Measurements from ENCODE around the gene SCART1.
"Not testable (repeated sequence)": the region's sequence is repeated elsewhere in the genome, so short reads cannot be mapped to it uniquely, and the experiment has no call there.

SCART1 gene

DNA sequence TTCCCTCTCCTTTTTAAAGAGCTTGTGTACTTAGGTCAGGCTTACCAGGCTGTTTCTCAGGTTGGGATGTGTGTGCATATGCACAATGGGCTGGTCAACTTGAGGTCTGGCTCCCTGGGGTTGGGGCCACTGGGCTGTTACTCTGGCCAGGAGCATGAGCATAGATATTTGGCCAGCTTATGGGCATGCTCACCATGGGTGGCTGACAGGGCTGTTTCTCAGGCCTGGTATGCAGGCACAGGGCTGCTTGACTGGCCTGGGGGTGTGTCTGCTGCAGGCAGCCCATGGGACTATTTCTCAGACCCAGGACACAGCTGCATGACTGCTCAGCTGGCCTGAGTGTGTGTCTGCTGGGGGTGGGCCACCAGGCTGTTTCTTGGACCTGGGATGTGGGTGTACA, 34.6 kb downstream of the SCART1 start:
- H3K27me3 ChIP-seq (ENCODE audit: control insufficient read depth in 5 of 5, insufficient read depth in 4 of 5, low read length in 5 of 5): no peaks in the 10 kb centered on the region
- H3K27ac ChIP-seq (ENCODE audit: low read depth, low read length): no peak overlapping the region
- no peak overlapping the region for H3K9ac ChIP-seq (ENCODE audit: low read length in 5 of 5)
- no peak overlapping the region for H3K4me3 ChIP-seq (ENCODE audit: low read depth in 1 of 5, low read length in 5 of 5)
- H3K36me3 ChIP-seq (ENCODE audit: control insufficient read depth in 5 of 5, insufficient read depth in 5 of 5, low read length in 5 of 5): no peaks in the 10 kb centered on the region
- peaks cover 8 to 38% (median 22%) of the 10 kb centered on the region in 5 donors for H3K9me3 ChIP-seq (ENCODE audit: control insufficient read depth in 5 of 5, low read length in 5 of 5)
- H3K4me1 ChIP-seq (ENCODE audit: control insufficient read depth in 5 of 5, insufficient read depth in 5 of 5, low read length in 5 of 5): no peaks in the 10 kb centered on the region

DNA sequence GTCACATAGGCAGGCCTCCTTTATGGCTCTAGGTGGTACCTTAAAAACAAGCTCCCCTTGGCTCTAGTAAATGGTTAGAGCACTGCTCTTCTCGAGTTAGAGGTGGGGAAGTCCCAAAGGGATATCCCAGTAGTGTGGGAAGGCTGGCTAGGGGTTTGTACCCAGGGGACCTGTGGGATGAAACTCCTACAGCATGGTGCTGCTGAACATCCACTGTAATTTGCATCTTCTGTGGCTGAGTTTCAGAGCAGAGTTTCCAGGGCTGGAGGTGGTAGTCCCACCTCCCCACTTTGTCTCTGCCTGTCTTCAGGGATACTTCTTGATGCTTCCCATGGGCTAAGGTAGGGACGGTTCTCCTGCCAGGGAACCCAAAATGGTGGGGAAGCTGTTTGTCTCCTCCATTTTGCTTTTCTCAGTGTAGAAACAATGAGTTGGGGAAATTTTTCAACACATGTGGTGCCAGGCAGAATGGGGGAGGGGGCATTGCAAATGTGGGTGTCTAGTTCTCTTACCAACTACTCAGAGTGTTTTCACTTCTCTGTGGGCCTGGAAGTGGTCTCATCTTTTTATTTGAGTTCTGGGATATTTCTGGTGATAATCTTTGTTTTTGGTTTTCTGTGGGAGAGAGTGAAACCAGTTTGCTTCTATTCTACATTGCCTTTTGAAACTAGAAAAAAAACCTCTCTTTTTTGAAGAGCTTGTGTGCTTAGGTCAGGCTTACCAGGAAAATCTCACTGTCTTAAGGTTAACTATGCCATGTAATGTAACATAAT, 36.3 kb downstream of the SCART1 start:
- H3K4me1 ChIP-seq (ENCODE audit: control insufficient read depth in 5 of 5, insufficient read depth in 5 of 5, low read length in 5 of 5): no peaks in the 10 kb centered on the region
- H3K27ac ChIP-seq (ENCODE audit: low read depth, low read length): no peak overlapping the region
- H3K27me3 ChIP-seq (ENCODE audit: control insufficient read depth in 5 of 5, insufficient read depth in 4 of 5, low read length in 5 of 5): no peaks in the 10 kb centered on the region
- H3K9me3 ChIP-seq (ENCODE audit: control insufficient read depth in 5 of 5, low read length in 5 of 5): peaks cover 5 to 23% (median 16%) of the 10 kb centered on the region in 5 donors
- no peaks in the 10 kb centered on the region for H3K36me3 ChIP-seq (ENCODE audit: control insufficient read depth in 5 of 5, insufficient read depth in 5 of 5, low read length in 5 of 5)
- H3K4me3 ChIP-seq (ENCODE audit: low read depth in 1 of 5, low read length in 5 of 5): no peak overlapping the region
- H3K9ac ChIP-seq (ENCODE audit: low read length in 5 of 5): no peak overlapping the region

DNA sequence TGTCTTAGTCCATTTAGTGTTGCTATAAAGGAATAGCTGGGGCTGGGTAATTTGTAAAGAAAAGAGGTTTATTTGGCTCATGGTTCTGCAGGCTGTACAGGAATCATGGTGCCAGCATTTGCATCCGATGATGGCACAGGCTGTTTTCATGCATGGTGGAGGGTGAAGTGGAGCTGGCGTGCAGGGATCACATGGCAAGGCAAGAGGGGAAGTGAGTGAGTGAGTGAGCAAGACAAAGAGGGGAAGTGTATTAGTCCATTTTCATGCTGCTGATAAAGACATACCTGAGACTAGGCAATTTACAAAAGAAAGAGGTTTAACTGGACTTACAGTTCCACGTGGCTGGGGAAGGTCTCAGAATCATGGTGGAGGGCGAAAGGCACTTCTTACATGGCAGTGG, 39.8 kb downstream of the SCART1 start:
- H3K36me3 ChIP-seq (ENCODE audit: control insufficient read depth in 5 of 5, insufficient read depth in 5 of 5, low read length in 5 of 5); H3K27ac ChIP-seq (ENCODE audit: low read depth, low read length); H3K27me3 ChIP-seq (ENCODE audit: control insufficient read depth in 5 of 5, insufficient read depth in 4 of 5, low read length in 5 of 5); H3K9ac ChIP-seq (ENCODE audit: low read length in 5 of 5); H3K4me3 ChIP-seq (ENCODE audit: low read depth in 1 of 5, low read length in 5 of 5); H3K4me1 ChIP-seq (ENCODE audit: control insufficient read depth in 5 of 5, insufficient read depth in 5 of 5, low read length in 5 of 5); H3K9me3 ChIP-seq (ENCODE audit: control insufficient read depth in 5 of 5, low read length in 5 of 5): not testable (repeated sequence)

DNA sequence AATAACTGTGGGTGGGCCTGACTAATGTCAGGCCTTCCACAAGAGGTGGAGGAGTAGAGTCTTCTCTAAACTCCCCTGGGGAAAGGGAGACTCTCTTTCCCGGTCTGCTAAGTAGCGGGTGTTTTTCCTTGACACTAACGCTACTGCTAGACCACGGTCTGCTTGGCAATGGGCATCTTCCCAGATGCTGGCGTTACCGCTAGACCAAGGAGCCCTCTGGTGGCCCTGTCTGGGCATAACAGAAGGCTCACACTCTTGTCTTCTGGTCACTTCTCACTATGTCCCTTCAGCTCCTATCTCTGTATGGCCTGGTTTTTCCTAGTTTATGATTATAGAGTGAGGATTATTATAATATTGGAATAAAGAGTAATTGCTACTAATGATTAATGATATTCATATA, 43.6 kb downstream of the SCART1 start:
- H3K27me3 ChIP-seq (ENCODE audit: control insufficient read depth in 5 of 5, insufficient read depth in 4 of 5, low read length in 5 of 5); H3K4me3 ChIP-seq (ENCODE audit: low read depth in 1 of 5, low read length in 5 of 5); H3K4me1 ChIP-seq (ENCODE audit: control insufficient read depth in 5 of 5, insufficient read depth in 5 of 5, low read length in 5 of 5); H3K9ac ChIP-seq (ENCODE audit: low read length in 5 of 5); H3K27ac ChIP-seq (ENCODE audit: low read depth, low read length); H3K36me3 ChIP-seq (ENCODE audit: control insufficient read depth in 5 of 5, insufficient read depth in 5 of 5, low read length in 5 of 5): not testable (repeated sequence)
- peaks cover 0 to 18% (median 3%) of the 10 kb centered on the region in 5 donors for H3K9me3 ChIP-seq (ENCODE audit: control insufficient read depth in 5 of 5, low read length in 5 of 5)

DNA sequence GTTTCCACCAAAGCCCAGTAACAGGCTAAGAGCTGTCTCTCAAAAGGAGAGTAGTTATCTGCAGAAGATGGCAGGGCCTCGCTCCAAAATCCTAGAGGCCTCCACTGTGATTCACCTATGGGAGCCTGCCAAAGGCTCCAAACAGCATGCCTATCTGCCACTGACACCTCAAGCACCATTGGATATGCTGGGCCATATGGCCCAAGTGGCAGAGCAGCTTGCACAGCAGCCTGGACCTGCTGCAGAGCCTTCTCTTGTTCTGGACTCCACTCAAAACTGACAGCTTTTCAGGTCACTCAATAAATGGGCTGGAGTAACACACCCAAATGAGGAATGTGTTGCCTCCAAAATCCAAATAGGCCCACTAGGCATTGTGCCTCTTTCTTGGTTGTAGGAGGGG, 45.4 kb downstream of the SCART1 start:
- not testable (repeated sequence) for H3K36me3 ChIP-seq (ENCODE audit: control insufficient read depth in 5 of 5, insufficient read depth in 5 of 5, low read length in 5 of 5); H3K4me3 ChIP-seq (ENCODE audit: low read depth in 1 of 5, low read length in 5 of 5); H3K4me1 ChIP-seq (ENCODE audit: control insufficient read depth in 5 of 5, insufficient read depth in 5 of 5, low read length in 5 of 5); H3K27ac ChIP-seq (ENCODE audit: low read depth, low read length); H3K9ac ChIP-seq (ENCODE audit: low read length in 5 of 5); H3K27me3 ChIP-seq (ENCODE audit: control insufficient read depth in 5 of 5, insufficient read depth in 4 of 5, low read length in 5 of 5)
- H3K9me3 ChIP-seq (ENCODE audit: control insufficient read depth in 5 of 5, low read length in 5 of 5): peaks cover 0 to 18% (median 5%) of the 10 kb centered on the region in 5 donors

DNA sequence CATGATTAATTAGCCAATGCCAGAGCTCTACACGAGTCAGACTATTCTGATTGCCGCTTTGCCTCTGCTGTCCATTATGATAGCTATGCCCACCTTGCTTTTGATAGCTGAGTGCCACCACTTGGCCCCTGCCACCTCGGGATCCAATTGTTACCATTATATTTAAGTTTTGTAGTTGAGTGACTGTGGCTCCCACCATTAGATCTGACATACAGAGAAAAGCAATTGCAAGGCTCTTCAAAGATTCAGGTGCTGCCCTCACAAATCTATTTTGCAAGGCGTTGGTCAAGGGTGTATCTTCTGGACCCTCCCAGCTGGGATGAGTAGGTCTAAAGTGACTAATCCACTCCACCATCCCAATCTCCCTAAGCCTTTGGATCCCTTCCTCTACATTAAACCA, 47.2 kb downstream of the SCART1 start:
- H3K4me1 ChIP-seq (ENCODE audit: control insufficient read depth in 5 of 5, insufficient read depth in 5 of 5, low read length in 5 of 5); H3K36me3 ChIP-seq (ENCODE audit: control insufficient read depth in 5 of 5, insufficient read depth in 5 of 5, low read length in 5 of 5); H3K9ac ChIP-seq (ENCODE audit: low read length in 5 of 5); H3K27ac ChIP-seq (ENCODE audit: low read depth, low read length); H3K4me3 ChIP-seq (ENCODE audit: low read depth in 1 of 5, low read length in 5 of 5); H3K27me3 ChIP-seq (ENCODE audit: control insufficient read depth in 5 of 5, insufficient read depth in 4 of 5, low read length in 5 of 5): not testable (repeated sequence)
- peaks cover 0 to 18% (median 5%) of the 10 kb centered on the region in 5 donors for H3K9me3 ChIP-seq (ENCODE audit: control insufficient read depth in 5 of 5, low read length in 5 of 5)

DNA sequence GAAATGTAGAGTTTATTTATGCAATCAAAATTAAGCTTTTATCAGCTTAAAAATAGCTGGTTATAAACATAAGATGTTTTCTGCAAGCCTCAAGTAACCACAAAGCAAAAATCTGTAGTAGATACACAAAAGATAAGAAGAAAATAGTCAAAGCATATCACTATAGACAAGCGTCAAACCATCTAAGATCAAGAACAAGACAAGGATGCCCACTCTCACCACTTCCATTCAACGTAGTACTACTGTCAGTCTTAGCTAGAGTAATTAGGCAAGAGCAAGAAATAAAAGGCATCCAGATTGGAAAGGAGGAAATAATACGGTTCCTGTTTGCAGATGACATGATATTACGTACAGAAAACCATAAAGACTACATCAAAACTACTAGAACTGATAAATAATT, 56.0 kb downstream of the SCART1 start:
- Histone ChIP-seq H3K9ac (ENCODE audit: low read length in 5 of 5) (no peak overlapping the region), H3K4me3 (ENCODE audit: low read depth in 1 of 5, low read length in 5 of 5) (no peak overlapping the region), H3K9me3 (ENCODE audit: control insufficient read depth in 5 of 5, low read length in 5 of 5) (peaks cover 0 to 12% (median 5%) of the 10 kb centered on the region in 5 donors), H3K27me3 (ENCODE audit: control insufficient read depth in 5 of 5, insufficient read depth in 4 of 5, low read length in 5 of 5) (no peaks in the 10 kb centered on the region), H3K36me3 (ENCODE audit: control insufficient read depth in 5 of 5, insufficient read depth in 5 of 5, low read length in 5 of 5) (no peaks in the 10 kb centered on the region), H3K27ac (ENCODE audit: low read depth, low read length) (no peak overlapping the region), H3K4me1 (ENCODE audit: control insufficient read depth in 5 of 5, insufficient read depth in 5 of 5, low read length in 5 of 5) (no peaks in the 10 kb centered on the region)

DNA sequence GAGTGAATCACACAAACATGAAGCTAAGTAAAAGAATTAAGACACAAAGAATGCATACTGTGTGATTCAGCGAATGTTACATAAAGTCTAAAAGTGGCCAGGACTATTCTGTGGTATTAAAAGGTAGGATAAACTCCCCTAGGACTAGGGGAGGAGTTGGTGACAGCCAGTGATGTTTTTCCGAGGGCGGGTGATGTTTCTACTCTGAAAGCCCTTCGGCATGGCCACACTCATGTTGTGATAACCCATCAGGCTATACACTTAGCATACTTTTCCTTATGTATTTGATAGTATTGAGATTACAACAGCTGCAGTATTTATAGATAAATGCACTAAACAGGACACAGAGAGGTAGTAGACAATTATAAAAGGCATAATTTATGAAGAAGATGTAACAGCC, 57.7 kb downstream of the SCART1 start:
- no peaks in the 10 kb centered on the region for H3K4me1 ChIP-seq (ENCODE audit: control insufficient read depth in 5 of 5, insufficient read depth in 5 of 5, low read length in 5 of 5)
- peaks cover 0 to 12% (median 5%) of the 10 kb centered on the region in 5 donors for H3K9me3 ChIP-seq (ENCODE audit: control insufficient read depth in 5 of 5, low read length in 5 of 5)
- H3K36me3 ChIP-seq (ENCODE audit: control insufficient read depth in 5 of 5, insufficient read depth in 5 of 5, low read length in 5 of 5): no peaks in the 10 kb centered on the region
- no peak overlapping the region for H3K4me3 ChIP-seq (ENCODE audit: low read depth in 1 of 5, low read length in 5 of 5)
- H3K9ac ChIP-seq (ENCODE audit: low read length in 5 of 5): no peak overlapping the region
- H3K27ac ChIP-seq (ENCODE audit: low read depth, low read length): no peak overlapping the region
- H3K27me3 ChIP-seq (ENCODE audit: control insufficient read depth in 5 of 5, insufficient read depth in 4 of 5, low read length in 5 of 5): no peaks in the 10 kb centered on the region

DNA sequence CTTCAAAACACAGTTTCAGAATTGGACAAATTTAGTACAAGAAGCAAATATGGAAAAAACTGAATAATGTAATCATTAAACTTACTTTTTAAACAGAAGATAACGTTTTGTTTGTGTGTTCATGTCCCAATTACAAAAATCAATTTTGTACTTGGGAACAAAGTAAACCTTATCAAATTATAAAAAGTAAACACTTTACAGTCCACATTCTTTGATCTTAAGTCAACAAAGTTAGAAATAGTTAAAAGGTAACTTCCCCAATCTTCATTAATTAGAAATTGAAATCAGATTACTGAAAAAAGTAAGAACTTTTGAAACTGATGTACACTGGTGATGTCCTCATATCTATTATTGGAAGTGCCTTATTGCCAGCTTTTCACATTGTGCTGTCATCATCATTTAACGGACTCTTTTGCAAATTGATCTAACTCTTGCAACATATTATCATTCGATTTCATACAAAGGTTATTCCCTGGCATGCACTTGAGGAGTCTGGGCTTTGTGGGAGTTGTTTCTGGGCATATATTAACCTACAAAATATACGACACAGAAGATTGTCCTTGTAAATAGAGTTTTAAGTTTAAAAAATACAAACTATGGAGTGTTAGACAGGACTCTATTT, 58.3 kb downstream of the SCART1 start:
- H3K27me3 ChIP-seq (ENCODE audit: control insufficient read depth in 5 of 5, insufficient read depth in 4 of 5, low read length in 5 of 5): no peaks in the 10 kb centered on the region
- H3K27ac ChIP-seq (ENCODE audit: low read depth, low read length): no peak overlapping the region
- H3K4me3 ChIP-seq (ENCODE audit: low read depth in 1 of 5, low read length in 5 of 5): no peak overlapping the region
- H3K9ac ChIP-seq (ENCODE audit: low read length in 5 of 5): no peak overlapping the region
- no peaks in the 10 kb centered on the region for H3K36me3 ChIP-seq (ENCODE audit: control insufficient read depth in 5 of 5, insufficient read depth in 5 of 5, low read length in 5 of 5)
- H3K9me3 ChIP-seq (ENCODE audit: control insufficient read depth in 5 of 5, low read length in 5 of 5): peaks cover 0 to 11% (median 5%) of the 10 kb centered on the region in 5 donors
- no peaks in the 10 kb centered on the region for H3K4me1 ChIP-seq (ENCODE audit: control insufficient read depth in 5 of 5, insufficient read depth in 5 of 5, low read length in 5 of 5)

DNA sequence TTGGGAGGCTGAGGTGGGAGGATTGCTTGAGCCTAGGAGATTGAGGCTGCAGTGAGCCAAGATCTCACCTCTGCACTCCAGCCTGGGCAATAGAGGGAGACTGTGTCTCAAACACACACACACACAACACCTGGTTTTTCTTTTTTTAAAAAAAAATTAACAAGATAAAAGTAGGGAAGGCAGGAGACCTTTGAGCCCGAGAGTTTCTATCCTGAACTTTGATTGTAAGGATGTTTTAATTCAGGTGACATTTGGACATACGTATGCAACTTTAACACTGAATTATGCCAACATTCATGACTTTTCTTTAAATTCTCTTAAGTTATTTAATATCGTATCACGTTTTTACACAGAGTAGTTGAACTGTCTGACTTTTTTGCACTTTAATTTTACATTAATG, 61.7 kb downstream of the SCART1 start:
- Histone ChIP-seq H3K36me3 (ENCODE audit: control insufficient read depth in 5 of 5, insufficient read depth in 5 of 5, low read length in 5 of 5) (no peaks in the 10 kb centered on the region), H3K27me3 (ENCODE audit: control insufficient read depth in 5 of 5, insufficient read depth in 4 of 5, low read length in 5 of 5) (no peaks in the 10 kb centered on the region), H3K4me1 (ENCODE audit: control insufficient read depth in 5 of 5, insufficient read depth in 5 of 5, low read length in 5 of 5) (peaks cover 0 to 9% (median 6%) of the 10 kb centered on the region in 5 donors), H3K9me3 (ENCODE audit: control insufficient read depth in 5 of 5, low read length in 5 of 5) (no peaks in the 10 kb centered on the region), H3K27ac (ENCODE audit: low read depth, low read length) (no peak overlapping the region), H3K4me3 (ENCODE audit: low read depth in 1 of 5, low read length in 5 of 5) (no peak overlapping the region), H3K9ac (ENCODE audit: low read length in 5 of 5) (no peak overlapping the region)
